IPS-NIHi7 (cell line): Measurements from ENCODE around the gene SOBP.
"Not testable (repeated sequence)": the region's sequence is repeated elsewhere in the genome, so short reads cannot be mapped to it uniquely, and the experiment has no call there.

Experiments
- DNase-seq: peaks from one replicate; pipeline ENCODE4 v3.0.0; 2012; ENCODE audit warnings: mixed read lengths; ENCODE audit errors: extremely low spot score

The SOBP gene

DNA sequence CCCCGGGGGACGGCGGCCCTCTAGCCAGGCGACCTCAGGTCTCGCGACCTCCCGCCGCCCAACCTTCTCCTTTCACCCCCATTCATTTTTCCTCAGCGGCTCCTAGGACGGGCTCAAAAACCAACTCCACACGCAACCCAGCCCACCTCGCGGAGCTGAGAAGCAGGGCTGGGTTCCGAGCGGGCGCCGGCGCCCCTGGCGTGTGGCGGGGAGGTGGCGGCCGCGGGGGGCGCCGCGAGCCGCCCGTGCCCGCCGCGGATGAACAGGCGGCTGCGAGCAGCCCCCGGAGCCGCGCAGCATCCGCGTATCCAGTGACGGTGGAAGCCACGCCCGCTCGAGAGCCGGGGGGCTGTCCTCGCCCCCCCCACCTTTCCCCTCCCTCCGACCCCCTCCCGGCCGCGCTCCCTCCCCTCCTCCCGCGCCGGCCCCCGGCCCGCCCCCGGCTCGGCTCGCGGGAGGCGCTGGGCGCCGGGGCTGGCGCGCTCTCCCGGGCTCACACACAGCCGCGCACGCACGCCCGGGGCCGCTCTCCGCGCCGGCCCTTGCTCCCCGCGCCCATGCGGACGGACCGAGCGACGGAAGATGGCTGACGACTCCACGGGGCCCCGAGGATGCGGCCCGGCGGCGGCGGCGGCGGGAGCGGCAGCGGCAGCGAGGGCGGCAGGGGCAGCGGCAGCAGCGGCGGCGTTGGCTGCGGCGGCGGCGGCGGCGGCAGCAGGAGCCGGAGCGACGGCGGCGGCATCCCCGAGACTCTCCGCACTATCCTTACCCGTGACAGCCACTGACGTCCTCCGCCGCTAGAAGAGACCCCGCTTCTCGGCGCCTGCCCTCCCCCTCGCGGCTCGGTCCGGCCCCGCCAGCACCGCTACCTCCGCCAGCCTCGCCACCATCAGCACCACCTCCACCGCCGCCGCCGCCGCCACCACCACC, at the start of gene SOBP:
SOBP (plus strand) TSS at position 482 of the 930 bp plus-strand sequence. CDS start 500 bp downstream, outside the sequence.
- peak; percentile 58 for DNase-seq

GRCh38 chr6:107440936-107441335, 49.0 kb upstream of the SOBP start:
- no peak for DNase-seq

- no peak for DNase-seq
Measured at GRCh38 chr6:107441682-107442081, 48.2 kb upstream of the SOBP start.

DNA sequence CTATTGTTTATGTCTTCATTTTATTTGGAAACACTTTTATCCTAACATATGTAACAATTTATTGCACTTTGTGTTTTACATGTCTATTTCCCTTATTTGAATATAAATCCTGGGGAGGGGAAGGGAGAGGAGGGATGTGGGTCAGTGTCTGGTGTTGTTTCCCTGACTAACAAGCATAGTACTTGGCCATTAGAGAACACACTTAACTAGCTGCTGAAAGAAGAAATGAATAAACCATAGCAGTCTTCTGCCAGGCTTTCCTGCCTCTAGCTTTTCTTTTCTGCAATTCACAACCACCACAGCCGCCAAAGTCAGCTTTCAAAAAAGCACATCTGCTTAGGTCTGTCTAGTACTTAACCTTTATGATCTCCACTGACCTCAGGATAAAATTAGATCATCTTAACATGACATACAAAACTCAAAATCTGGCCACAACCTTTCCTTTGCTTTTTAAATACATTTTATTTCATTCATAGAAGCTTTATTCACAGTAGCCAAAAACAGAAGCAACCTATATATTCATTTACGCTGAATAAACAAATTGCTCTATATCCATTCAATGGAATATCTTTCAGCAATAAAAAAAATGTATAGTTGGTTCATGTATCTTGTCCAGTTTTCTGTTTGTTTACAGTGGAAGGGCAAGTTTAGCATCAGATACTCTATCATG, 46.8 kb upstream of the SOBP start:
- DNase-seq: no peak

GRCh38 chr6:107443608-107444267, 46.2 kb upstream of the SOBP start:
- DNase-seq: no peak

DNA sequence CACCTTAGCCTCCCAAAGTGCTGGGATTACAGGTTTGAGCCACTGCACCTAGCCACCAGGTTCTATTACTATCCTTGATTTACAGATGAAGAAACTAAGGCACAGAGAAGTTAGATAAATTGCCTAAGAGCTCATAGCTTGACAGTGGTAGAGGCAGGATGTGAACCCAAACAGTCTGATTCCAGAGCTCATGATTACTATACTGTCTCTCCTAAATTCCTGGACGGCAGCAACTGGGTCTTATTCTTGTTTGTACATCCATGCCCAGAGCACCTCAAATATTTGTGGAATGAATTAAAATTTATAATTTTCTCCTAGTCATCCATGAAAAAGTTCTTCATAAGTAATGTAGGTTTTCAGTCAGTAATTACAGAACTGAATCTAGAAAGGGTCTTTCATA, 45.6 kb upstream of the SOBP start:
- no peak for DNase-seq

- DNase-seq: no peak
Measured at GRCh38 chr6:107447663-107448216, 42.2 kb upstream of the SOBP start.

- no peak for DNase-seq
Measured at GRCh38 chr6:107448776-107449175, 41.1 kb upstream of the SOBP start.

GRCh38 chr6:107458672-107459282, 31.1 kb upstream of the SOBP start:
- peak; percentile 47 for DNase-seq

DNA sequence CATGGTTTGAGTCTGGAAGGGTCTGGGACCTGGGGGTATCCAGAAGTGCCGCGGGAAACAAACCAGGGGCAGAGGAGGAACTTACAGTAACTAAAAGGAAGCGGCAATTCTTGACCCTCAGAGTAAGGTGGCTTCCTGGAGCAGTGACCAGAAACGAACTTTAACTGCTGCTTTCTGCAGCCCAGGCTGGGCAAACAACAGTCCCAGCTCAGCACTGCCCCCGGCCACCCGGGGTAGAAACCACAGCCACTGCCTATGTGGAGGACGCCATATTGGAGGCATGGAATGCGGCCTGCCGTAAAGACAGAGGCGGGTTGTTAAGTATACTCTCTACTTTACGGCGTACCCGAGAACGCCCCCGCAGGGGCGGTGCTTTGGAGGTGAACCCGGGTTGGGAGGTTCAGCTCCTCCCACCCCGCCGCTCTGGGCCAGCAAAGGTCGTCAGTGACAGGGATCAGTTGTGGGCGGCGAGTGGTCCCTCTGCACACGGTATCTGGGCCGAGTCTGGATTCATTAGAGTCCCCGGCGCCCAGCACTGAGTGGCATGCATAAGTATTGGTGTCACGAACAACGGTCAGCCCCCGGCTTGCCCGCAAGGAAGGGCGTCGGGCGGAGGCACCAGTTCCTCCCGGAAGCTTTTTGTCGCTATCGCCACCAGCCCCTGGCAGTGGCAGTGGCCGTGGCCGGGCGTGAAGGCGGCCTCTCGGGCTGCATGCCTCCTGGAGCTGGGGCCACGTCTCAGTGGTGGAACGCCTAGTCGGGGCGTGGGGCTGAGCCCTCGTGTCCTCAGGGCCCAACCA, 30.4 kb upstream of the SOBP start, which contains the start of gene PDSS2:
PDSS2 (minus strand) TSS at position 282 of the 800 bp plus-strand sequence; CDS start at position 3, 279 bp downstream.
- peak; percentile 98 for DNase-seq

GRCh38 chr6:107460083-107460631, 29.8 kb upstream of the SOBP start:
- DNase-seq: peak; percentile 36

DNA sequence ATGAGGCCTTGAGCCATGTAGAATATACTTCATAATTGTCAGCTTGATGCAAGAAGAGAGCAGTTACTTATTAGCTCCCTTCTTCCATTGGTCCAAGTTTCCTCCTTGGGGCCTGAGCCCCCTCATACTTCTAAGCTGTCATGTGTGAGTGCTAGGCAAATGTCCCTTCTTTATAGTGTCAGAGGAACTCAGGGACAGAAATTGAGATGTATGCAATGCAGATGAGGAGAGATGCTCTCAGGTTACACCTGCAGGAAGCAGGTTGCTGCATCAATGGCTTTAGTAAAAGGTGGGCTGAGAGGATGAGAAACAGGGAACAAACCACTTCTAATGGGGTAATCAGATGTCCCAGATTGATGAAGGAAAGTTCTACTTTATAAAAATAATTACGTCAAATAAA, 23.9 kb upstream of the SOBP start:
- DNase-seq: no peak

GRCh38 chr6:107470364-107470763, 19.6 kb upstream of the SOBP start:
- no peak for DNase-seq

DNA sequence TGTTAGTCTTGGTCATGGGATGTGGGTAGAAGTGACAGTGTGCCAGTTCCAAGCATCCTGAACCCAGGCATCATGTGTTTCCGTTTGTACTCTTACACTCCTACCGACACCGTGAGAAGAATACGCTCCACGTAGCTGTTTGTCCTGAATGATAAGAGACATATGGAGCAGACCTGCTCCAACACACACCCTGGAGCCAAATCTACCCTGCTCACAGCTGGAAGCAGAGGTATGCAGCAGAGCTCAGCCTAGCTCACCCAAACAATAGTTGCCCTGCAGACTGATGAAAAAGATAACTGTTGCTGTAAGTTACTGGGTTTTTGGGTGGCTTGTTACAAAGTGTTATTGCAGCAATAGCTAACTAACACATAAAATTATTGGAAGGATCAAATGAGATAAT, 16.3 kb upstream of the SOBP start:
- no peak for DNase-seq

DNA sequence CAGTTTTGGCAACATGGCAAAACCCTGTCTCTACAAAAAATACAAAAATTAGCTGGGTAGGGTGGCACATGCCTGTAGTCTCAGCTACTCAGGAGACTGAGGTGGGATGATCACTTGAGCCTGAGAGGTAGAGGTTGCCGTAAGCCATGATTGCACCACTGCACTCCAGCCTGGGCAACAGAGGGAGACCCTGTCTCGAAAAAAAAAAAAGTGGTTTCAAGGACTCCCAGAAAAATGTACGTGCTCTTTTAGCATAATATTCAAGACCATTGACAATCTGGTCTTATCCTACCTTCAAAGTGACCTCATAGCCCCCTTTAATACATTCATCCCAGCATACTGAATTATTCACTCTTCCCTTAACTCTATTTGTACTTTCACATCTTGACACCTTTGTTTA, 14.6 kb upstream of the SOBP start:
- DNase-seq: not testable (repeated sequence)

DNA sequence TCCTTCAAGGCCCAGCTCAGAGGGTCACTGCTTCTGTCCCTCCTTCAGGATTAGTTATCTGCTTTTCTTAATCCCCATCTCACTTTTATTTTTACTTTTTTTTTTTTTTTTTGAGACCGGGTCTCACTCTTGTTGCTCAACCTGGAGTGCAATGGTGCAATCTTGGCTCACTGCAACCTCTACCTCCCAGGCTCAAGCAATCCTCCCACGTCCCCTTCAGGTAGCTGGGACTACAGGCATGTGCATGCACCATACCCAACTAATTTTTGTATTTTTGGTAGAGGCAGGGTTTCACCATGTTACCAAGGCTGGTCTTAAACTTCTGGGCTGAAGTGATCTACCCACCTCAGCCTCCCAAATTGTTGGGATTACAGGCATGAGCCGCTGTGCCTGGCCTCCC, 14.1 kb upstream of the SOBP start:
- DNase-seq: not testable (repeated sequence)

- DNase-seq: no peak
Measured at GRCh38 chr6:107479089-107479690, 10.7 kb upstream of the SOBP start.

GRCh38 chr6:107485157-107485556, 4.8 kb upstream of the SOBP start:
- no peak for DNase-seq

- no peak for DNase-seq
Measured at GRCh38 chr6:107488174-107488874, 1.6 kb upstream of the SOBP start.
